ENCODE results near the gene WNT4.

The WNT4 gene

GRCh38 chr1:22127731-22128130, 15.2 kb downstream of the WNT4 start:
- no peak overlapping the region for H3K27ac Mint-ChIP-seq
- no peaks in the 10 kb centered on the region for H3K9me3 Mint-ChIP-seq
- DNase-seq = no peak
- no peaks in the 10 kb centered on the region for H3K36me3 Mint-ChIP-seq (ENCODE audit: low read depth)
- H3K4me3 Mint-ChIP-seq = no peak overlapping the region
- H3K4me1 Mint-ChIP-seq (ENCODE audit: low read depth) = no peaks in the 10 kb centered on the region
- H3K27me3 Mint-ChIP-seq = no peaks in the 10 kb centered on the region

GRCh38 chr1:22127248-22127647, 15.6 kb downstream of the WNT4 start:
- H3K27me3 Mint-ChIP-seq = no peaks in the 10 kb centered on the region
- H3K4me1 Mint-ChIP-seq (ENCODE audit: low read depth) = no peaks in the 10 kb centered on the region
- DNase-seq = no peak
- no peak overlapping the region for H3K4me3 Mint-ChIP-seq
- no peaks in the 10 kb centered on the region for H3K9me3 Mint-ChIP-seq
- H3K36me3 Mint-ChIP-seq (ENCODE audit: low read depth) = no peaks in the 10 kb centered on the region
- no peak overlapping the region for H3K27ac Mint-ChIP-seq

GRCh38 chr1:22126531-22126930, 16.4 kb downstream of the WNT4 start:
- Mint-ChIP-seq H3K4me1 (ENCODE audit: low read depth) (no peaks in the 10 kb centered on the region), H3K36me3 (ENCODE audit: low read depth) (no peaks in the 10 kb centered on the region), H3K9me3 (no peaks in the 10 kb centered on the region), H3K27me3 (no peaks in the 10 kb centered on the region), H3K4me3 (no peak overlapping the region), H3K27ac (no peak overlapping the region)
- DNase-seq = no peak

GRCh38 chr1:22124592-22125229, 18.2 kb downstream of the WNT4 start:
- H3K36me3 Mint-ChIP-seq (ENCODE audit: low read depth) = peaks cover 14% of the 10 kb centered on the region
- DNase-seq = no peak
- no peaks in the 10 kb centered on the region for H3K9me3 Mint-ChIP-seq
- no peaks in the 10 kb centered on the region for H3K4me1 Mint-ChIP-seq (ENCODE audit: low read depth)
- no peak overlapping the region for H3K27ac Mint-ChIP-seq
- no peak overlapping the region for H3K4me3 Mint-ChIP-seq
- no peaks in the 10 kb centered on the region for H3K27me3 Mint-ChIP-seq

GRCh38 chr1:22123901-22124404, 18.9 kb downstream of the WNT4 start:
- Mint-ChIP-seq H3K27me3 (no peaks in the 10 kb centered on the region), H3K36me3 (ENCODE audit: low read depth) (peaks cover 19% of the 10 kb centered on the region), H3K4me3 (no peak overlapping the region), H3K9me3 (no peaks in the 10 kb centered on the region), H3K27ac (peak overlapping the region; percentile 18), H3K4me1 (ENCODE audit: low read depth) (peaks cover under 1% of the 10 kb centered on the region)
- DNase-seq = no peak

GRCh38 chr1:22123071-22123390, 19.9 kb downstream of the WNT4 start:
- DNase-seq = no peak
- Mint-ChIP-seq H3K9me3 (no peaks in the 10 kb centered on the region), H3K27me3 (no peaks in the 10 kb centered on the region), H3K27ac (no peak overlapping the region), H3K4me3 (no peak overlapping the region), H3K36me3 (ENCODE audit: low read depth) (peaks cover 29% of the 10 kb centered on the region), H3K4me1 (ENCODE audit: low read depth) (peaks cover 6% of the 10 kb centered on the region)

- peak overlapping the region; percentile 78 for H3K27ac Mint-ChIP-seq
- no peak overlapping the region for H3K4me3 Mint-ChIP-seq
- DNase-seq = no peak
- H3K36me3 Mint-ChIP-seq (ENCODE audit: low read depth) = peaks cover 34% of the 10 kb centered on the region
- no peaks in the 10 kb centered on the region for H3K9me3 Mint-ChIP-seq
- H3K4me1 Mint-ChIP-seq (ENCODE audit: low read depth) = peaks cover 9% of the 10 kb centered on the region
- no peaks in the 10 kb centered on the region for H3K27me3 Mint-ChIP-seq
Observed at GRCh38 chr1:22122273-22123070, 20.4 kb downstream of the WNT4 start.

GRCh38 chr1:22121421-22121911, 21.4 kb downstream of the WNT4 start:
- Mint-ChIP-seq H3K36me3 (ENCODE audit: low read depth) (peaks cover 41% of the 10 kb centered on the region), H3K4me1 (ENCODE audit: low read depth) (peaks cover 9% of the 10 kb centered on the region), H3K4me3 (no peak overlapping the region), H3K9me3 (no peaks in the 10 kb centered on the region), H3K27me3 (no peaks in the 10 kb centered on the region), H3K27ac (no peak overlapping the region)
- no peak for DNase-seq

- no peak for DNase-seq
- H3K4me1 Mint-ChIP-seq (ENCODE audit: low read depth) = peaks cover 9% of the 10 kb centered on the region
- H3K9me3 Mint-ChIP-seq = no peaks in the 10 kb centered on the region
- H3K4me3 Mint-ChIP-seq = no peak overlapping the region
- no peaks in the 10 kb centered on the region for H3K27me3 Mint-ChIP-seq
- peak overlapping the region; percentile 34 for H3K27ac Mint-ChIP-seq
- H3K36me3 Mint-ChIP-seq (ENCODE audit: low read depth) = peaks cover 44% of the 10 kb centered on the region
Observed at GRCh38 chr1:22120469-22120790, 22.5 kb downstream of the WNT4 start.

- DNase-seq = no peak
- H3K4me3 Mint-ChIP-seq = no peak overlapping the region
- H3K36me3 Mint-ChIP-seq (ENCODE audit: low read depth) = peaks cover 47% of the 10 kb centered on the region
- no peaks in the 10 kb centered on the region for H3K27me3 Mint-ChIP-seq
- H3K9me3 Mint-ChIP-seq = no peaks in the 10 kb centered on the region
- peak overlapping the region; percentile 38 for H3K27ac Mint-ChIP-seq
- peaks cover 12% of the 10 kb centered on the region for H3K4me1 Mint-ChIP-seq (ENCODE audit: low read depth)
Observed at GRCh38 chr1:22119626-22120468, 23.1 kb downstream of the WNT4 start.

- Mint-ChIP-seq H3K27ac (peak overlapping the region; percentile 76), H3K9me3 (no peaks in the 10 kb centered on the region), H3K27me3 (no peaks in the 10 kb centered on the region), H3K4me1 (ENCODE audit: low read depth) (peaks cover 13% of the 10 kb centered on the region), H3K4me3 (no peak overlapping the region), H3K36me3 (ENCODE audit: low read depth) (peaks cover 55% of the 10 kb centered on the region)
- no peak for DNase-seq
Observed at GRCh38 chr1:22118291-22118992, 24.5 kb downstream of the WNT4 start.

- DNase-seq = no peak
- H3K27me3 Mint-ChIP-seq = no peaks in the 10 kb centered on the region
- H3K4me3 Mint-ChIP-seq = no peak overlapping the region
- H3K4me1 Mint-ChIP-seq (ENCODE audit: low read depth) = peaks cover 17% of the 10 kb centered on the region
- H3K36me3 Mint-ChIP-seq (ENCODE audit: low read depth) = peaks cover 61% of the 10 kb centered on the region
- H3K27ac Mint-ChIP-seq = peak overlapping the region; percentile 76
- H3K9me3 Mint-ChIP-seq = no peaks in the 10 kb centered on the region
Observed at GRCh38 chr1:22117851-22118250, 25.0 kb downstream of the WNT4 start.

- Mint-ChIP-seq H3K27ac (peak overlapping the region; percentile 76), H3K4me3 (no peak overlapping the region), H3K36me3 (ENCODE audit: low read depth) (peaks cover 67% of the 10 kb centered on the region), H3K4me1 (ENCODE audit: low read depth) (peaks cover 18% of the 10 kb centered on the region), H3K27me3 (no peaks in the 10 kb centered on the region), H3K9me3 (no peaks in the 10 kb centered on the region)
- DNase-seq = peak; percentile 20
Observed at GRCh38 chr1:22117238-22117637, 25.7 kb downstream of the WNT4 start.

- Mint-ChIP-seq H3K4me1 (ENCODE audit: low read depth) (peaks cover 18% of the 10 kb centered on the region), H3K27me3 (no peaks in the 10 kb centered on the region), H3K27ac (peak overlapping the region; percentile 35), H3K36me3 (ENCODE audit: low read depth) (peaks cover 74% of the 10 kb centered on the region), H3K4me3 (no peak overlapping the region), H3K9me3 (no peaks in the 10 kb centered on the region)
- DNase-seq = peak; percentile 20
Observed at GRCh38 chr1:22115286-22115685, 27.6 kb downstream of the WNT4 start.

Data from activated T-cell treated with anti-CD3 and anti-CD28 coated beads, Interleukin-2, amount 50 U/mL, for 24 hours (primary cell).